Cerebellar cortex (tissue), 1 donor: ENCODE results near the gene CACNA1S.

Source experiments
- DNase-seq: peaks from one replicate; pipeline ENCODE4 v3.0.0-alpha.2; 2015; ENCODE audit warnings: low spot score

The CACNA1S gene

DNA sequence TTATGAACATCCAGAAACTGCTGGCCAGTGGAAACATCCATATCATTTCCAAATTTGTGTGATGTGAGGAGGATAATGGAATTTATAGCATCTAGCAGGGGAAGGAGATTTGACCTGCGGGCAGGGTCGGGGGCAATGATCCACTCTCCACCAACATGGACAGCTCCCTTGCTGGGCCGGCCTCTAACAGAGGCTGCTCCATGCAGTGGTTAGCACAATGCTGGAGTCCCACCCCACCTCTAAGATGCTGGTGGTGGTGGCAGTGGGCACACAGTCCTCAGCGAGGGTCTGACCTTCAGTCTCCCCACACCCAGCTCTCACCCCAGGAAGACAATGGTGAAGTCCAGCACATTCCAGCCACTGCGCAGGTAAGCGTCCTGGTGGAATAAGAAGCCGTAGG, 18.7 kb downstream of the CACNA1S start:
- DNase-seq, result no peak

DNA sequence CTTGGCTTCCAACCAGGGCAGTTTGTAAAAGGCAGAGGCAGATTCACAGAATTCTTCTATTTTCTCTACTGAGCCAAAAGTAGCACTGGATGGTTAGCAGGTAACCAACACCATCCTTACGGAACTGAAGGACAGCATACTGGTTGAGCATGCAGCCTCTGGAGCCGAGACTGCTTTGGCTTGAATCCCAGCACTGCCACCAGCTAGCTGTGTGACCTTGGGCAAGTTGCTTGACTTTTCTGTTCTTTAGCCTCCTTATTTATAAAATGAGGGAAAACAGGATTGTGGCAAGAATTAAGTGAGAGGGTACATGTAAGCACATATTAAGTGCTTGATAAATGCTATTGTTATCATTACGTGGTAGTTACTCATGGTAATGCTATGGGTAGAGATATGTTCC, 19.5 kb downstream of the CACNA1S start:
- no peak for DNase-seq

DNA sequence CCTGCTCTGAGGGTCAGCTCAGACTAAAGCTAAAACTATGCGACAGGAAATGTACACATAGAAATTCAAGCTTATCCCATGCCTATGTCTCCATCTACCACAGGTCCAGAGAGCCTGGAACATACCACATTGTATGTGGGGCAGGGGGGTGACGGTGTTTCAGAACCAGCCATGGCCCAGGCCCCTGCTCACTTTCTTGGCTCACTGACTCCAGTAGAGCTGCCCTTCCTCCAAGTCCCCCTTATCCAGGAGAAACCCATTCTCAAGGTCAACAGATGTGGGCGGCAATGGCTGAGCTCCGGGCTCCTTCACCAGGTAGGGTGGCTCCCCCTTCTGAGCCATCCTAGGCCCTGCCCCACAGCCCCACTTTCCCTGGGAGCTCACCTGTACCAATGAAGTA, 21.0 kb downstream of the CACNA1S start:
- no peak for DNase-seq

DNA sequence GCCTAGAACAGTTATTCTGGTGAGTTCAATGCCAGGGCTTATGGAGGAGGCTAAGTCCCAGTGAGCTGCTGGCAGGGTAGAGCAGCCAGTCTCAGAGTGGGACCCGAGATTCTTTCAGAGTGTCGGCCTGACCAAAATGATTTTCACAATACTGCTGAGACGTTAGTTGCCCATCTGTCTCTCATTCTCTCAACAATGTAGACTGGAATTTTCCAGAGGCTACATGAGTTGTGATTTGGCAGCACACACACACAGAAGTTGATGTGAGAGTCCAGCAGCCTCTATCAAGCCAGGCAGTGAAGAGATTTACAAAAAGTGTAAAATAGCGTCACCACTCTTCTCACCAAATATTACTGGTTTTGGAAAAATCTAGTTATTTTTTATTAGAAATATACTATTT, 21.7 kb downstream of the CACNA1S start:
- DNase-seq, result no peak

DNA sequence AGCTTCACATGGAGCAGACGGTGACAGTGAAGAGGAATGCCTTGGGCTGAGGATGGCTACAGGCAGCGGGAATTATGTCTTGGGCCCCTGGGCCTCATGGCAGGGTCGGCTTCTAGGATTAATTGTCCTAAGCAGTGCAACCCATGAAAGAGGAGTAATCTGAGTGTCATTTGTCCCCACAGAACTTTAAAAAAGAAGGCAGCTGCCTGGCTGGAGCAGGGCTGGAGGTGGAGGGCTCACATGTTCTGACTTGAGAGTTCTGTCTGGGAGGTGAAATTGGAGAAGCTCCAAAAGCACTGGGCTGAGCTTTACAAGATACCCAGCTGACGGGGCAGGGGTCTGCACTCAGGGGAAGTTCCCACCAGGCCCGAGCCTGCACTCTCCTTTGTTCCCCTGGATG, 22.6 kb downstream of the CACNA1S start:
- DNase-seq, result no peak

DNA sequence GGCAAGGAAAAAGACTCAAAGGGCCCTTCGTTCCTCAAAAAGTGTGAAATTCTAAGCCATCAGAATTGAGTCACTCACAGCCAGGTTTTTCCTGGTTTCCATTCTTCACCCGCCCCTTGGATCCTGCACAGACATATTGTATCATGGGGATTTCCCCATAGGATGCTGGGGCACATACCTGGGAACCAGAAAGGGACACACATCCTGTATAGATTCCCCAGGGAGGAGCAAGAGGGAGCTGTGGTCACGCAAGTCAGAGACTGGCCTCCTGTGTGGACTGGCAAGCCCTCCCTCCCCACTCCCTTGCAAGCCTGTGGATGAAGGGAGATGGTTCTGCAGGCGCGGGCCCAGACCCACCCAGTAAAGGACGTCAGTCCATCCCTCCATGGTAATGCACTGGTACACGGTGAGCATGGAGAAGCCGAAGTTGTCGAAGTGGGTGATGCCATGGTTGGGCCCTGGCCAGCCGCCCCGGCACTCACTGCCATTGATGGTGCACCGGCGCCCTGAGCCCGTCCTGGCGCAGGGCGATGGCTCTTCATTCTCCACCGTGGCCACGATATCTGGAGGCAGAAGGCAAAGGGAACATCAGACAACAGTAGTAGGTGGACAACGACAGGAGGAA, 23.2 kb downstream of the CACNA1S start:
- DNase-seq, result peak; percentile 22

DNA sequence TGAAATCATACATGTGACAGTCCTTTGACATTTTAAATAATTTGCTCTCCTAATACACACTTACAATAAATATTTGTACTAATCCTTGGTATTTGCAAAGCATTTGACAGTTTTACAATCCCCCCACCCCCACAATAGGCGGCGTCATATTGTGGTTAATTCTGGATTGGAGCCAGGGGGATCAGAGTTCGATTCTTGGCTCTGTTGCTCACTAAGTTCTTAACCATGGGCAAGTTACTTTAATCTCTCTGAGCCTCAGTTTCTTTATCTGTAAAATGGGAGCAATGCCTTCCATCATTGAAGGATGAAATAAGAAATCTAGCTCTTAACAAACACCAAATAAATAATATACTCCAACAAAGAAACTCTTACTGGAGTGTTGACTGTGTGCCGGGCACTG, 23.8 kb downstream of the CACNA1S start:
- no peak for DNase-seq

DNA sequence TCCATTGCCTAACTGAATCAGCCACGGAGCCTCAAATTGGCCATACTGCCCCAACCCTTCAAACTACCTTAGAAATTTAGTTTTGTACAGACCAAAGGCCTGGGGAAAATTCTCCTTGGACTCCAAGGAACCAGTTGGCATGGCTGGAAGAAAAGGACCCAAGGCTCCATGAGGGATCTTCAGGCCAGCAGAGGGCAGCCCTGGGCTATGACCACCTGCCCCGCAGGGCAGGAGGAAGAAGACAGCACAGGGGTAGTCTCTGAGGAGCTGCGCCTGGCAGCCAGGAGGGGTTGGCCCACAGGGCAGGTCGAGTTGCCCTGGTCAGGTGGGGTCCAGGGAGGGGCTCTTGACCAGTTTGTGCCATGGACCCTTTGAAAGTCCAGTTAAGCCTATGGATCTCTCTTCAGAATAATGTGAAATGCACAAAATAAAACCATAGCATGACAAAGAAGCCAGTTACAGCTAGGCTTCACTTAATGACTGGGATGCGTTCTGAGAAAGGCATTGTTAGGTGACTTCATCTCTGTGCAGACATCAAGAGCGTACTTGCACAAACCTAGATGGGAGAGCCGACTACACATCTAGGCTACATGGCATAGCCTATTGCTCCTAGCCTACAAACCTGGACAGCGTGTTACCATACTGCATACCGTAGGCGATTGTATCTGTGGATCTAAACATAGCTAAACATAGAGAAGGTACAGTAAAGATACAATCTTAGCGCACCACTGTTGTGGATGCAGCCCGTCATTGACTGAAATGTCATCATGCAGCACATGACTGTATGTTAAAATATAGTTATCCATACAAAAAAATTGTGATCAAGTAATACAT, 26.1 kb downstream of the CACNA1S start:
- peak; percentile 62 for DNase-seq

DNA sequence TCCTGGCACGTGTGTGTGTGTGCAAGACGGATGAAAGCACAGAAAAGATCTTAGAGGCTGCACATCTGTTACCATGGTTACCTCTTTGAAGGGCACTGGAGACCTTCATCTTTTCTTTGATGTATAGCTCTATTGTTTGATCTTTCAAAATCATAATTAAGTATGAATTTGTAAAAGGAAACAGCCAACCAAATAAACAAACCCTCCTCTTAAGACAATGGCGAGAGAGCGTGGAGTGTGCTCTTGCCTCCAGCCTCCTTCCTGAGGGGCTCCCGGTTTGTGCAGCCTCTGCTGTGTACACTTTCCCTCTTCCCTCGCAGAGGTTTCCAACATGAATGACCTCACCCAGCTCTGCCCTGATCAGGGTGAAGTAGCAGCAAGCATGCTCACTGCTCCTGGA, 27.9 kb downstream of the CACNA1S start:
- DNase-seq, result no peak

DNA sequence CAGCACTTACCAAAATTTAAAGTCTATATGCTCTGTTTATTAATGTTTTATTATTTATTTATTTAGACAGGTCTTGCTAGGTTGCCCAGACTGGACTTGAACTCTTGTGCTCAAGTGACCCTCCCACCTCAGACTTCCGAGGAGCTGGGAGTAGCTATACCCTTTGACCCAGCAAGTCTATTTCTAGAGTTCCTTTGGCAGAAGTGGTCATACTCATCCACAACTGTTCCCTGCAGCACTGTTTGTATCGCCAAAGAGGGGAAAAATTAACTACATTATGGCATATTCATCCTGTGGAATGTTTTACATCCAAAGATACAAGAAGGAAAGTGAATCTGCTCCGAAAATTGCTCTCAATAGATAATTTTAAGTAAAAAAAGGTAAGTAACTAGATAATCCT, 28.5 kb downstream of the CACNA1S start:
- no peak for DNase-seq

DNA sequence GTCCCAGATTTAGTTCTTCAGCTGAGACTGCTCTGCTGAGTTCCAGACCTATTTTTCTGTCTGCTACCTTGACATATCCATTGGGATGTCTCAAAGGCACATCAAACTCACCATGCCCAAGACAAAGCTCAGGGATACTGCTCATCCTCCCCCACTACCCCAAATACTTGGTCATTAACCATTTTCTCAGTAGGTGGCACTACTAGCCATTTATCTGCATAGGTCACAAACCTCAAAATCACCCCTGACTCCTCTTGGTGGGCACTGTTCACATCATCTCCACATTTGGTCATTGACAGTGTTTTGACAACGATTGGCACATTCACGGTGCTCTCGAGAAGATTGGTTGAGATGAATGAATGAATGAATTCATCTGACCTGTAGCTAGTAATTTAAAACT, 32.1 kb downstream of the CACNA1S start:
- DNase-seq, result no peak

DNA sequence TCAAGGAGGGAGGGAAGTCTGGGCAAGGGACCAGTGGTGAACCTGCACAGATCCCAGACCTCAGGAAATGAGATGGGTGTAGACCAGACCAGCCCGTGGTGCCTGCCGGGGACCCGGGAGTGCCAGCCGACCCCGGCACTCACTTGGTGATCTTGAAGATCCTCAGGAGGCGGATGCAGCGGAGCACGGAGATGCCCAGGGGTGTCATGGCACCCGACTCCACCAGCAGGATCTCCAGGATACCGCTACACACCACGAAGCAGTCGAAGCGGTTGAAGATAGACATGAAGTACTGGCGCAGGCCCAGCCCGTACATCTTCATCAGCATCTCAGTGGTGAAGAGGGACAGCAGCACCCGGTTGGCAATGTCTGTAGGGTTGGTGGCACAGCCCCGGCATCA, 34.5 kb downstream of the CACNA1S start:
- DNase-seq, result no peak

DNA sequence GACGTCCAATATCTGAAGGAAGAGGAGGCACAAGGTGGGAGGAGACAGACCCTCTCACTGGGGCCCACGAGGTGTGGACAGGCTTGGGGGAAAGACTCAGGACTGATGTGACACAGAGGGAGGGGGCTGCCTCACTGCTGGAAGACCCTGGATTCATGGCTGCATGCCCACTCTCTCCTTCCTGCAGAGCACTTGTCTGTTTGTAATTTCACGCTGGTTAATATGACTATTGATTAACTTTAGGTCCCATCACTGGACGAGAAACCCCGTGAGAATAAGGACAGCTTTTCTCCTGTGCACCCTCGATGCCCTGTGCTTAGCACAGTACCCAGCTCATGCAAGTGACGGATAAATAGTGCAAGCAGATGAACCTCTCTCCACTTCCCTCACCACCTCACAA, 35.1 kb downstream of the CACNA1S start:
- DNase-seq, result no peak

DNA sequence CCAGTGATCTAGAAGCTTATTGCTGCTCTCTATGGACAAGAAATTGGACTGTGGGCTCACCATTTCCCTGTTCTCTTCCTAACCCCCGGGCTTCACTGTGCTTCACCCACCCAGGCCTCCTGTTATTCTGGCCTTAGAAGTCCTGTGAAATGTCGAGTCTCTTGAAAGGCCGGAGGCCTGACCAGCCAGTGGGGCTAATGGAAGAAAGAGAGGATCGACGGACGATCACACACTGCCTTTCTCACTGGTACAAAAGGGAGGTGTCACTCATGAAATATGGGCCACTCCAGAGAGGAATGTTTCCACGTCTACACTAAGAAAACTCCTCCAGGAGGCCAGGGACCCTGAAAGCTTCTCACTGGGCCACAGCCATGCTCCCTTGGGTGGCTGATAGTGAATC, 36.1 kb downstream of the CACNA1S start:
- DNase-seq, result no peak

DNA sequence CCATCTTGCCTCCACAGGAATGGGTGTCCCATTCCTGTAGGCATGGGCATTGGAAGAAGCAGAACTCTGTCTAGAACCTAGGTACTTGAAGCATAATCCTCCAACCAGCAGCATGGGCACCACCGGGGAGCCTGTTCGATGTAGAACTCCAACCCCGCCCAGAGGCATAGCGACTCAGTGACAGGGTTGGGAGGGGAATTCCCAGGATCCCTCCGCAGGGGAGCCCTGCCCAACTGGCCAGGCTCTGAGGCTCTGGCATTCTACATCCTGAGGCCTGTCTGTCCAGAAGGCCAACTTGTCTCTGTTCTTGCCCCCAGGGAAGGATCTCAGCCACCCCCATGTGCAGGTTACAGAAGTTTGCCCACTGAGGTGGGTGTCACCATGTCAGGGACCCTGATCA, 38.2 kb downstream of the CACNA1S start:
- no peak for DNase-seq

DNA sequence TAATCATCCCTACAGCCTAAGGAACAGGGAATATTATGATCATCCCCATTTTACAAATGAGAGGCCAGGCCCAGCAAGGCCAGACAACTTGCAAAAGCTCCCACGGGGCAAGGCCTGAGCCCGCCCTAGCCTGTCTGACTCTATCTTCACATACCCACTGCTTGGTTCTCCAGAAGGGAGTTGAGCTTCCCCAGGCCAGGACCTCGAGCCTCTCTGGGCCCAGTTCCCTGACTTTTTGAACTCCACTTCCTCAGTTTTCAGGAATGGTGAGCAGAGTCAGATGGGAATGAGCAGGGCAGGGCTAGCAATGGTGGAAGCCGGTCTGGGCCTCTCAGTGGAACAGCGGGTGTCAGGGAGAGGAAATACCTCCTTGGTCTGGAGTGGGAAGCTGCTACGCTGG, 39.3 kb downstream of the CACNA1S start:
- no peak for DNase-seq

DNA sequence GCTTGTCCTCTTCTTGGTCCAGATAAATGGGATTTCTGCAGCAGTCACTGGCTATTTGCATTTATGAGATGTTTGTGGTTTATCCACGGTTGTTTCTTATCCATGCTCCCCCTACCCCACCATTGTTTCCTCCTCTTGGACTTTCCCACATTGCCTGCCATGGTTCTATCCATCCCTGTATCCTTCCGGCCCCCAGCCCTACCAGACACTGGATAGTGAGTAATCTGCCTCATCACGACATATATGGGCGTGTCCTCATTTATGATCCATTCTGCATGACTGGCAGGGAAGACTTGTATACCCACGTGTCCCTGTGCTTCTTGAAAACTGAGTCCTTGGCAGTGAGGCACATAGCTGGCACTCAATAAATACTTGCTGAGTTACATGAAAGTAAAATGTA, 40.1 kb downstream of the CACNA1S start:
- no peak for DNase-seq

DNA sequence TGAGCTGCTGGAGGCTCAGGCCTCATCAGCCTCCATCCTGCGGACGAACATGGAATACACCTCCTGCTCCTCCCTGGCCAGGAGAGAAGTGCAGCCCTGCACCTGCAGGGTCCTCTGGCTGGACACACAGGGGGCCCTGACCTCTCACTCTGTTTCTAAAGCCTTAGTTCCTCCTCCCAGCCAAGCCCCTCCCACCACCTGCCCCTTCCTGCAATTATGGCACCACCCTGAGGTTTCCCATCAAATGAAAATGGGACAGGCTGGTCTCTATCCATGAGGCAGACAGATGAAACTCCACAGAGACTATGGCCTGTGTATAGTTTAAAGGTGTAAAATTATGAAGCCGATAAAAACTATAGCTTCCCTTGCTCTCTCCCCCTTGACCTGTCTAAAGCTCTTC, 42.6 kb downstream of the CACNA1S start:
- no peak for DNase-seq

DNA sequence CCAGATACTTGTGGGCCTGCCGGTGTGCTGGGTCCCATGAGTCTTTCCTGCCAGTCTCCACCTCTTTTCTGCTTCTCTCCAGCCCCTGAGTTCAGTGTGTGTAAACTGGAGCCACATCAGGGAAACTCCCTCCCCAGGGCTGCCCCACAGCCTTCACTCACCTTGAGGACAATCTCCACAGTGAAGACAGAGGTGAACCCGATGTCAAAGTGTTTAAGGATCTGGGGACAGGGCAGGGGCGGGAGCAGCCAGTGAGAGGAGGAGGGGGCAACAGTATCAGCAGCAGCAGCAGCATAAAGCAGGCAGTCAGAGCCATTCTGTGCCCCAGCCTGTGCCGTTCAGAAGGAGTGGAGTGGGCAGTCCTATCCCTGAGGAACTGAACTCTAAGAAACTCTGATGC, 43.2 kb downstream of the CACNA1S start:
- DNase-seq, result no peak

DNA sequence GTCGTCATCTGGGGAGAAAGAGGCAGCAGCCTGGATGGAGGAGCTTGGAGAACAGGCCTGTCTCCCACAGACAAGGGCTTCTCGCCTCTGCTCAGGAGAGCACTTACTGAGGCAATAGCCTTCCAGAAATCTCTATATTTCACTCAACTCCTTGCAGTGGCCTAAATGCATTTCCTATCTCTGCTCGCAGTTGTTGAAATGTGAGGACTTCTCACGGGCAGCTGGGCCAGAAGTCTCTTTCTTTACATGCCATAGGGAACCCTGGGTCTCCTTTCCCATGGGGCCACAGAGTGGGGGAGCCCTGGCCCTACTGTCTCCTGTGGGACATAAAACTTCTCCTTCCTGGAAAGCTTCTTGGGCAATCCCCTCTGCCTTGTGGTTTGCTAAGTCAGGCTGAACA, 45.2 kb downstream of the CACNA1S start:
- DNase-seq, result no peak

DNA sequence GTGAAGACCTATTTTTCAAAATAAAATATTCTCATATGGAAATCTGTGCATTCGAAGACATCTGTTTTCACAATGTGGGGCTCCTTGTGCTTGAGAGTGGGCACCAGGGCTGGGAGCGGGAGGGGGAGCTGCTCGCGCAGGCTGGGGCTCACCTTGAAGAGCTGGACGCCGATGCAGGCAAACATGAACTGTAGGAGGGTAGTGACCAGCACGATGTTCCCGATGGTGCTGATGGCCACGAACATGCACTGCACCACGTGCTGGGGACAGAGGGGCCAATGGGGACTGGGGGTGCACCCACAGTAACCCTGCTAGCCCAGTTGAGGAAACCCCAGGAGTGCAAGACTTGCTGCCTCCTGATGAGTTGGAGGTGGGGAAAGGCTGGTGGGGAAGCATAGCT, 46.5 kb downstream of the CACNA1S start:
- DNase-seq, result no peak

DNA sequence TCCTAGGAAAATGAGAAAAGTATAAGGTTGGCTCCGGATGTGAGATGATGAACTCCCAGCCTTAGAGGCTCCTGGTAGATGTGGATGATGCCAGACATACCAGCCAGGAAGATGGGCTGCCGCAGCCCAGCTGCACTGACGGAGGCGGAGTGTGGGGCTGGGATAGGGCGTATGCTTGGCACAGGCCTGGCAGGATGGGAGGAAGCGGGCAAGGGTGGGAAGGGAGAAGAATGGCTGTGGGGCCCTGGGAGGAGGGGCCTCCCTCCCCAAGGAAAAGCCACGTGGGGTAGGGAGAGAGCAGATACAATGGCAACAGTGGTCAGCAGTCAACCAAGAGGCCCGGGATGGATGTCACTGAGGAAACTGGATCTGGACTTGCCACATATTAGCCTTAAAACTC, 47.4 kb downstream of the CACNA1S start:
- no peak for DNase-seq

DNA sequence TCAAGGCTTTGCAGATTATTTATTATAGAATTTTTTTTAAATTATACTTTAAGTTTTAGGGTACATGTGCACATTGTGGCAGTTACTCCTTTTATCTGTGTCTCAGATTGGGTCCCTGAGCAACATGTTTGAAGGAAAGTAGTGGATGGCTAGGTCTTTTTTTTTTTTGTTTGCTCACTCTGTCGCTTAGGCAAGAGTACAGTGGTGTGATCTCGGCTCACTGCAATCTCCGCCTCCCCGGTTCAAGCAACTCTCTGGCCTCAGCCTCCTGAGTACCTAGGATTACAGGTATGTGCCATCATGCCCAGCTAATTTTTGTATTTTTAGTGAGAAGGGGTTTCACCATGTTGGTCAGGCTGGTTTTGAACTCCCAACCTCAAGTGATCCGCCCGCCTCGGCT, 49.1 kb downstream of the CACNA1S start:
- DNase-seq, result no peak

DNA sequence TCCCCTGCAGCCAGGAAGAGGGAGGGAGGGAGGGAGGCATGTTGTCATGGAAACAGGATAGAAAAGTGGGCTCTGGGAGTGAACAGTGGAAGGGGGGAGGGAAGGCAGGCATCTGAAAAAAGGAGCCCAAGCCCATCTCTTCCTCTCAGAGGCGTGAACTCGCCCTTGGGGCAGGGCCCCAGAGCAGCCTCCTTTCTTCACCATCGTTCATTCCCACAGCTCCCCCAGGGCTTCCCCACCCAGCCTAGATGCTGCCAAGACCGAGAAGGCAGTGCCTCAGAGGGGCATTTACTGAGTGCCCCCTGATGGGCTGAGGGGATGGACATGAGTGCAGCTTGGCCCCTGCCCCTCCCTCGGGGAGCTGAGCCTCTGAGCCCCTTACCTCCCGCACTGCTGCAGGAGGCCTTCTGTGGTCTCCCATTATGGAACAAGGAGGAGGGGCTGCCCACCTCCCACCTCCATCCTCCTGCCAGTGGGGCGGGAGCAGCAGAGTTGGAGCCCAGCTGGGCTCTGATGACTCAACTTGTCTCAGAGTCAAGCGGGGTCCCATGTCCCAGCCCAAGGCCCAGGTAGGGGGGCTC, 49.6 kb downstream of the CACNA1S start:
- no peak for DNase-seq
